ENCODE data around the gene HSD17B12. TPM values are rescaled to one million over a fixed set of nuclear protein-coding genes. Genes with fewer than 3 reads are reported as not detected.

HSD17B12 gene
- total and polyA plus RNA-seq, 2 of the 8 experiments (the other 6 are each of a cell fraction or from before 2014, with no cell fraction given), result 46.0 to 121 TPM

DNA sequence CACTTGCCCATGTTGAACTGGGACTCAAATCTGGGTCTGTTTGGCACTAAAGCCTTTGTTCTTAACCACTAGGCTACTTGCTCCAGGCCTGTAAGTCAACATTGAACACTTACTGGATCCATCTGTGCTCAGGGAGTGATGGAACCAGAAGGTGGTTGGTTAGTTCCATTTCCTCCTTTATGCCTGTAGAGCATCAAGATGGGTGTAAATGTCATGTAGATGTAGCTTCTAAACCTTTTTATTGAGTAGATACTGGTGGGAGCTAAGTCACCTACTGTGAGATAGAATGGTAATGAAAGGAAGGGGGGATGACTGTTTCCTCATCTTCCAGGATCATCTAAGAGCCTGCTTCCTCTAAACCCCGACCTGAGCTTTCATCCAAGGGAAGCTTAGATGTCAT lies 161.5 kb downstream of the HSD17B12 start:
- WGBS, 2 experiments (ENCODE audit: extremely low coverage in 1 of 2, insufficient coverage in 1 of 2, insufficient read length in 1 of 2, insufficient replicate concordance in 2 of 2, low coverage in 1 of 2, low lambda C conversion rate in 2 of 2, missing lambda C conversion rate in 1 of 2), result 78% methylated on average over 1 of the region's 1 CpG; no CpG with 5 or more reads in 1 of the 2 experiments
- no peak for TF ChIP-seq TBP (IDR thresholded peaks at IDR 0.05; ENCODE audit: low read depth, low read length)
- TF ChIP-seq HDAC2 (IDR thresholded peaks at IDR 0.05; ENCODE audit: borderline replicate concordance in 1 of 2, low read depth in 2 of 2, low read length in 2 of 2), result no peak
- TF ChIP-seq CTBP2 (IDR thresholded peaks at IDR 0.05; ENCODE audit: borderline replicate concordance, insufficient read depth, insufficient read length, low read length), result no peak
- TF ChIP-seq TAF1 (IDR thresholded peaks at IDR 0.05; ENCODE audit: low read depth, low read length), result no peak
- TF ChIP-seq CEBPB (IDR thresholded peaks at IDR 0.05; ENCODE audit: low read depth, low read length), result no peak
- TF ChIP-seq POLR2AphosphoS5 (IDR thresholded peaks at IDR 0.05; ENCODE audit: low read depth, low read length), result no peak
- TF ChIP-seq SIN3A (conservative IDR thresholded peaks at IDR 0.05 in 1 of 2, IDR thresholded peaks at IDR 0.05 in 1 of 2; ENCODE audit: low read depth in 1 of 2, low read length in 2 of 2), result no peak
- TF ChIP-seq TEAD4 (IDR thresholded peaks at IDR 0.05; ENCODE audit: low read depth, low read length), result no peak
- no peak for TF ChIP-seq RNF2 (IDR thresholded peaks at IDR 0.05; ENCODE audit: borderline replicate concordance, low read depth, low read length, missing control alignments, poor library complexity, severe bottlenecking)
- no peak for TF ChIP-seq EGR1 (IDR thresholded peaks at IDR 0.05; ENCODE audit: borderline replicate concordance, low read depth, low read length)
- TF ChIP-seq RXRA (IDR thresholded peaks at IDR 0.05; ENCODE audit: insufficient read depth, low read depth, low read length), result no peak
- no peak for TF ChIP-seq CREB1 (IDR thresholded peaks at IDR 0.05)
- no peak for TF ChIP-seq CBX5 (IDR thresholded peaks at IDR 0.05; ENCODE audit: low read depth, low read length)
- no peak for TF ChIP-seq HDAC6 (IDR thresholded peaks at IDR 0.05; ENCODE audit: low read depth, low read length)

More for the DNA sequence above, 161.5 kb downstream of the HSD17B12 start:
- Histone ChIP-seq H3K9ac (replicated peaks in 1 of 4; ENCODE audit: extremely low read depth in 1 of 4, low read depth in 3 of 4, low read length in 3 of 4) (no peak overlapping the region), H3K18ac (ENCODE audit: extremely low read depth, low read length) (no peak overlapping the region), H3K14ac (ENCODE audit: insufficient read length) (no peak overlapping the region), H3K4me3 (ENCODE audit: extremely low read depth in 1 of 4, insufficient read depth in 2 of 4, low read depth in 3 of 4, low read length in 4 of 4) (no peak overlapping the region), H2BK20ac (ENCODE audit: low read length) (no peak overlapping the region), H2AFZ (ENCODE audit: low read length) (no peak overlapping the region), H3K27ac (ENCODE audit: low read depth, low read length) (no peak overlapping the region), H3K23ac (ENCODE audit: insufficient read length) (no peak overlapping the region), H3K4me2 (ENCODE audit: insufficient read depth in 1 of 2, low read depth in 2 of 2, low read length in 2 of 2) (no peak overlapping the region), H2BK12ac (ENCODE audit: low read depth, low read length) (no peak overlapping the region), H3K27me3 (replicated peaks in 1 of 4; ENCODE audit: control insufficient read depth in 3 of 4, extremely low read depth in 1 of 4, insufficient read depth in 3 of 4, low read length in 3 of 4) (no peaks in the 10 kb centered on the region), H3K56ac (replicated peaks; ENCODE audit: insufficient read length, low read depth, low read length) (no peak overlapping the region), H4K20me1 (replicated peaks in 1 of 2; ENCODE audit: control insufficient read depth in 1 of 2, insufficient read depth in 2 of 2, low read length in 2 of 2) (peaks cover 0 to 2% of the 10 kb centered on the region in 2 experiments), H4K5ac (ENCODE audit: insufficient read length, low read depth, low read length) (no peak overlapping the region), H3K4ac (replicated peaks; ENCODE audit: insufficient read length, low read depth, low read length) (no peak overlapping the region), H3K79me1 (ENCODE audit: low read depth, low read length) (no peaks in the 10 kb centered on the region; the same call in 1 of the 2 replicates), H2AK5ac (ENCODE audit: low read depth, low read length) (no peak overlapping the region), H4K91ac (replicated peaks; ENCODE audit: insufficient read length, low read length) (no peak overlapping the region), H2BK120ac (replicated peaks; ENCODE audit: low read depth, low read length) (no peak overlapping the region), H3K4me1 (replicated peaks in 1 of 4; ENCODE audit: control insufficient read depth in 3 of 4, insufficient read depth in 4 of 4, low read length in 3 of 4) (peaks cover 0 to 2% (median 0%) of the 10 kb centered on the region in 4 experiments; a peak in 1 of 7 replicates), H3K9me3 (ENCODE audit: insufficient read depth in 2 of 2, low read depth in 1 of 2, low read length in 1 of 2) (no peaks in the 10 kb centered on the region), H3K79me2 (ENCODE audit: control insufficient read depth in 1 of 2, insufficient read depth in 2 of 2, low read length in 2 of 2) (no peaks in the 10 kb centered on the region), H4K8ac (ENCODE audit: extremely low read depth, insufficient read depth, low read length) (no peak overlapping the region), H3K36me3 (ENCODE audit: control insufficient read depth in 2 of 4, insufficient read depth in 4 of 4, low read length in 3 of 4) (peaks cover 0 to 4% (median 1%) of the 10 kb centered on the region in 4 experiments; a peak in 3 of 8 replicates), H3K23me2 (ENCODE audit: low read depth, low read length) (no peaks in the 10 kb centered on the region; the same call in 1 of the 2 replicates), H2BK15ac (ENCODE audit: low read length) (no peak overlapping the region), H2BK5ac (ENCODE audit: low read depth, low read length) (no peak overlapping the region)
- FAIRE-seq, result no peak
- POLR2A ChIA-PET (ENCODE audit: partially characterized antibody), result no interaction called here
- CTCF ChIA-PET (ENCODE audit: partially characterized antibody), result interaction anchor here (1.1 to 3.8 kb wide), 3 partner anchors 9 to 337 kb away, joined by 4 to 19 read pairs (median 14); no protein-coding TSS in a partner anchor
- no peak for DNase-seq (ENCODE audit: low read depth in 1 of 2, low spot score in 2 of 2)

All from H1 (cell line).